NCI-H146 (cell line): Measurements from ENCODE around the gene SARDH.

ENCODE experiments used
- DNase-seq: peaks from one replicate; lab custom pipeline; 2025; lab: John Stamatoyannopoulos, UW

SARDH gene

GRCh38 chr9:133715866-133716563 is 22.1 kb downstream of the SARDH start:
- no peak for DNase-seq

- no peak for DNase-seq
Measured at GRCh38 chr9:133715295-133715865, 22.8 kb downstream of the SARDH start.

- no peak for DNase-seq
Measured at GRCh38 chr9:133714606-133715294, 23.4 kb downstream of the SARDH start.

GRCh38 chr9:133713960-133714495 is 24.1 kb downstream of the SARDH start:
- DNase-seq, result no peak

GRCh38 chr9:133713150-133713959 is 24.8 kb downstream of the SARDH start:
- DNase-seq, result no peak

- no peak for DNase-seq
Measured at GRCh38 chr9:133712221-133713100, 25.7 kb downstream of the SARDH start.

GRCh38 chr9:133711428-133712220 is 26.5 kb downstream of the SARDH start:
- DNase-seq, result no peak

GRCh38 chr9:133710661-133711427 is 27.3 kb downstream of the SARDH start:
- DNase-seq, result no peak

- DNase-seq, result no peak
Measured at GRCh38 chr9:133709691-133710571, 28.2 kb downstream of the SARDH start.

GRCh38 chr9:133709015-133709611 is 29.0 kb downstream of the SARDH start:
- DNase-seq, result peak; percentile 5

GRCh38 chr9:133708246-133709014 is 29.7 kb downstream of the SARDH start:
- DNase-seq, result no peak

GRCh38 chr9:133707763-133708245 is 30.3 kb downstream of the SARDH start:
- DNase-seq, result no peak

- no peak for DNase-seq
Measured at GRCh38 chr9:133707065-133707762, 30.9 kb downstream of the SARDH start.

- DNase-seq, result no peak
Measured at GRCh38 chr9:133706307-133707050, 31.7 kb downstream of the SARDH start.

- DNase-seq, result no peak
Measured at GRCh38 chr9:133705576-133705975, 32.6 kb downstream of the SARDH start.

- no peak for DNase-seq
Measured at GRCh38 chr9:133704711-133705181, 33.4 kb downstream of the SARDH start.
